ENCODE results near the gene BZW1. TPM values are rescaled to one million over a fixed set of nuclear protein-coding genes. Genes with fewer than 3 reads are reported as not detected.

The BZW1 gene
- total RNA-seq, 1 experiment from 2014 or later = 322 TPM

DNA sequence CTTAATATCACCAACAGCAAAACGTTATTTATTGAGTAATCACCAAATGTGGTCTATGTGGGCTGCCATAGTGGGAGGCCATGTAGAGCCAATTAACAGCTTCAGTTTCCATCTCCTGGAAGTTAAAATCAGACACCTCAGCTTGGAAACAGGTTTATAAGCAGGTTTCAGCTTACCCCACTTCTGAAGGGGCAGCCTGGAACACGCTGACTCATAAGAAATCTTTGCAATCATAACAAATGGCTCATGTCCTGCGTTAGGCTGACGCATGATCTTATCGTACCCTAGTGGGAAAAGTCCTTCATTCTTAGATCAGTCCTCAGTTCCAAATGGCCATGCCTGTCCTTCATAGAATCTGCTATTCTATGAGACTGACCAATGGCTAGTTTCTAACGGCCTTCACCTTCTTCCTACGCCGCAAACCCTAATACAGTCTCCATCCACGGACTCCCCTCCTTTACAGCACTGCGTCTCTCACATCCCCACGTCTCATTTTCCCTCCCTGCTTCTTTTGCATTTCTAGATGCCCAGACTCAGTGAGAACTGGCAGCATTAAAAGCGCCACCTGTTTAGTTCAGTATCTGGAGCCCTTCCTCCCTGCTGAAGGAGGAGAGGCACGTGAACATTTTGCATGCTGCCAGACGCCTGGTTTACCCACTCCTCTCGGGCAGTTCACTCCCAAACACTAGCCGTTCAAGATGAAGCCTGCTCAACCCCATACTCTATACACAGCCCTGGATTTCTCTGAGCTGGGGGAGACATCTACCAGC, 24.2 kb upstream of the BZW1 start:
- H3K27me3 Mint-ChIP-seq (ENCODE audit: insufficient read depth, unreplicated experiment) = no peaks in the 10 kb centered on the region
- no peaks in the 10 kb centered on the region for H3K36me3 ChIP-seq (ENCODE audit: control insufficient read depth, insufficient read depth, low read length)
- intact Hi-C loops (cut with micrococcal nuclease; ENCODE audit: unreplicated experiment) = loop anchor here (2.0 kb wide), 1 partner anchor 23 kb away; no protein-coding TSS in a partner anchor
- H3K4me1 ChIP-seq = peaks cover 13% of the 10 kb centered on the region
- H3K4me3 Mint-ChIP-seq (ENCODE audit: unreplicated experiment) = no peak overlapping the region
- CTCF ChIA-PET = no interaction called here
- DNase-seq = no peak
- no peaks in the 10 kb centered on the region for H3K36me3 Mint-ChIP-seq (ENCODE audit: insufficient read depth, unreplicated experiment)
- no peaks in the 10 kb centered on the region for H3K27me3 ChIP-seq (replicated peaks; ENCODE audit: control insufficient read depth, insufficient read depth, low read length)
- H3K27ac Mint-ChIP-seq (ENCODE audit: unreplicated experiment) = no peak overlapping the region
- H3K4me1 Mint-ChIP-seq (ENCODE audit: low read depth, unreplicated experiment) = peaks cover 6% of the 10 kb centered on the region
- H3K4me3 ChIP-seq (ENCODE audit: low read depth, low read length) = no peak overlapping the region
- TF ChIP-seq, protein P1, sequence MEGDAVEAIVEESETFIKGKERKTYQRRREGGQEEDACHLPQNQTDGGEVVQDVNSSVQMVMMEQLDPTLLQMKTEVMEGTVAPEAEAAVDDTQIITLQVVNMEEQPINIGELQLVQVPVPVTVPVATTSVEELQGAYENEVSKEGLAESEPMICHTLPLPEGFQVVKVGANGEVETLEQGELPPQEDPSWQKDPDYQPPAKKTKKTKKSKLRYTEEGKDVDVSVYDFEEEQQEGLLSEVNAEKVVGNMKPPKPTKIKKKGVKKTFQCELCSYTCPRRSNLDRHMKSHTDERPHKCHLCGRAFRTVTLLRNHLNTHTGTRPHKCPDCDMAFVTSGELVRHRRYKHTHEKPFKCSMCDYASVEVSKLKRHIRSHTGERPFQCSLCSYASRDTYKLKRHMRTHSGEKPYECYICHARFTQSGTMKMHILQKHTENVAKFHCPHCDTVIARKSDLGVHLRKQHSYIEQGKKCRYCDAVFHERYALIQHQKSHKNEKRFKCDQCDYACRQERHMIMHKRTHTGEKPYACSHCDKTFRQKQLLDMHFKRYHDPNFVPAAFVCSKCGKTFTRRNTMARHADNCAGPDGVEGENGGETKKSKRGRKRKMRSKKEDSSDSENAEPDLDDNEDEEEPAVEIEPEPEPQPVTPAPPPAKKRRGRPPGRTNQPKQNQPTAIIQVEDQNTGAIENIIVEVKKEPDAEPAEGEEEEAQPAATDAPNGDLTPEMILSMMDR (IDR thresholded peaks at IDR 0.05; ENCODE audit: insufficient read depth in 1 of 2, low read depth in 1 of 2, low read length in 1 of 2, severe bottlenecking in 1 of 2, unreplicated experiment in 1 of 2) = no peak
- no TSS peak for BruUV-seq (replicated peaks)
- no peaks in the 10 kb centered on the region for H3K9me3 ChIP-seq
- H3K9me3 Mint-ChIP-seq (ENCODE audit: unreplicated experiment) = no peaks in the 10 kb centered on the region
- POLR2A ChIA-PET = no interaction called here

DNA sequence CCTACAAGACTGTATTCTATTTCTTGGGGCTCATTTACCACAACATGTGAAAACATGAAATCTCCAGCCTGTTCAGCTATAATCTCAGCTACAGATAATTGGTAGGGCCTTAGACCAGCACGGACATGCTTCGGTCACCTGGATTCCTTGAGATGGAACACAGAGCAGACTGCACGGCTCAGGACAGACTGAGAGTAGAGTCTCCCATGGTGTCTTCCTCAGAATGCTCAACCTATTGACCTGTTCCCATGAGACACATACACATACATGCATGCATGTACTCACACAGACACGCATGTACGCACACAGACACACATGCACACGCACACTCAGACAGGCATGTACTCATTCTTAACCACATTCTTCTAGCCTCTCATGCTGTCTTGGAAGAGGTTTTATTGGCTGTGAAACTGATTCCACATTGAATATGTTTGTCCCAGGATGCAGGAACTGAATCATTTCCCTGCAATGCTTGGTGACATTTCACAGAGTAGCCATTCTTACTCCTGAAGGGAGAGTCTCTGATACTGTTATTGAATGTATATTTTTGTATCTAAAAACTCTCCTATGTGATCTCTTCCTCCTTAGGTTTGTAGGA, 23.5 kb upstream of the BZW1 start:
- Mint-ChIP-seq H3K27me3 (ENCODE audit: insufficient read depth, unreplicated experiment) (no peaks in the 10 kb centered on the region), H3K4me3 (ENCODE audit: unreplicated experiment) (no peak overlapping the region), H3K27ac (ENCODE audit: unreplicated experiment) (no peak overlapping the region), H3K36me3 (ENCODE audit: insufficient read depth, unreplicated experiment) (no peaks in the 10 kb centered on the region), H3K4me1 (ENCODE audit: low read depth, unreplicated experiment) (peaks cover 6% of the 10 kb centered on the region), H3K9me3 (ENCODE audit: unreplicated experiment) (no peaks in the 10 kb centered on the region)
- no peaks in the 10 kb centered on the region for H3K9me3 ChIP-seq
- no peak for DNase-seq
- TF ChIP-seq, protein P1 (IDR thresholded peaks at IDR 0.05; ENCODE audit: insufficient read depth in 1 of 2, low read depth in 1 of 2, low read length in 1 of 2, severe bottlenecking in 1 of 2, unreplicated experiment in 1 of 2) = no peak
- H3K4me1 ChIP-seq = peaks cover 13% of the 10 kb centered on the region
- no peak overlapping the region for H3K4me3 ChIP-seq (ENCODE audit: low read depth, low read length)
- CTCF ChIA-PET = no interaction called here
- intact Hi-C loops (cut with micrococcal nuclease; ENCODE audit: unreplicated experiment) = no loop called here
- no TSS peak for BruUV-seq (replicated peaks)
- H3K36me3 ChIP-seq (ENCODE audit: control insufficient read depth, insufficient read depth, low read length) = no peaks in the 10 kb centered on the region
- POLR2A ChIA-PET = no interaction called here
- H3K27me3 ChIP-seq (replicated peaks; ENCODE audit: control insufficient read depth, insufficient read depth, low read length) = no peaks in the 10 kb centered on the region

DNA sequence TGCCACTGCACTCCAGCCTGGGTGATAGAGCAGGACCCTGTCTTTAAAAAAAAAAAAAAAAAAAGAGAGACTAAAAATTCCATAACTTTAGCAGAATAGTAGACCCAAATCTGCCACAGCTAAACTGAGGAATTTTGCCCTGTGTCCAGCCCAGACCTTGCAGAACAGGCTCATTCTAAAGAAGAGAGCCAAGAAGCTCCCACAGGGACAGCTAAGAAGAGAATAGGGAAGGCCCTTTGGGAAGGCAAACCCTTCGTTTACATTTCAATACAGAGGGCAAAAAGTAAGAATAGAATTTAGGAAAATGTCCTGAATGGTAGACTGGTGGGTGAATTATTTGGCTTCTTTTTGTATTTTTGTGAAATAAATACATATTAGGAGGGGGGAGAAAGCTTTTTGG, 21.5 kb upstream of the BZW1 start:
- Histone ChIP-seq H3K36me3 (ENCODE audit: control insufficient read depth, insufficient read depth, low read length) (no peaks in the 10 kb centered on the region), H3K27me3 (replicated peaks; ENCODE audit: control insufficient read depth, insufficient read depth, low read length) (no peaks in the 10 kb centered on the region), H3K4me1 (peaks cover 13% of the 10 kb centered on the region), H3K9me3 (no peaks in the 10 kb centered on the region), H3K4me3 (ENCODE audit: low read depth, low read length) (no peak overlapping the region)
- Mint-ChIP-seq H3K4me3 (ENCODE audit: unreplicated experiment) (no peak overlapping the region), H3K36me3 (ENCODE audit: insufficient read depth, unreplicated experiment) (no peaks in the 10 kb centered on the region), H3K27ac (ENCODE audit: unreplicated experiment) (no peak overlapping the region), H3K4me1 (ENCODE audit: low read depth, unreplicated experiment) (peaks cover 12% of the 10 kb centered on the region), H3K9me3 (ENCODE audit: unreplicated experiment) (no peaks in the 10 kb centered on the region), H3K27me3 (ENCODE audit: insufficient read depth, unreplicated experiment) (no peaks in the 10 kb centered on the region)
- CTCF ChIA-PET = interaction anchor here (0.5 to 0.7 kb wide), 3 partner anchors 12 to 48 kb away, joined by 3 to 12 read pairs (median 6); no protein-coding TSS in a partner anchor
- no peak for DNase-seq
- TF ChIP-seq, protein P1 (IDR thresholded peaks at IDR 0.05; ENCODE audit: insufficient read depth in 1 of 2, low read depth in 1 of 2, low read length in 1 of 2, severe bottlenecking in 1 of 2, unreplicated experiment in 1 of 2) = no peak
- no TSS peak for BruUV-seq (replicated peaks)
- intact Hi-C loops (cut with micrococcal nuclease; ENCODE audit: unreplicated experiment) = no loop called here
- POLR2A ChIA-PET = interaction anchor here (1.0 kb wide), 1 partner anchor 74 kb away, joined by 3 read pairs; no protein-coding TSS in a partner anchor
